Immature natural killer cell (primary cell): ENCODE measurements around the gene NFIA. TPM values are rescaled to one million over a fixed set of nuclear protein-coding genes. Genes with fewer than 3 reads are reported as not detected.
"Not testable (repeated sequence)": the region's sequence is repeated elsewhere in the genome, so short reads cannot be mapped to it uniquely, and the experiment has no call there.

Experiments used
- DNase-seq, 3 donors: peaks; one replicate each; pipeline ENCODE4 v3.0.0; 2022; ENCODE audit warnings: mixed read lengths in 1 of 3
- H3K27ac Mint-ChIP-seq, 6 donors: one replicate each; pipeline ENCODE4 v1.8.0; 2020; ENCODE audit warnings: mixed read lengths in 6 of 6, mild to moderate bottlenecking in 5 of 6, inconsistent platforms in 4 of 6, moderate library complexity in 3 of 6
- H3K27me3 Mint-ChIP-seq, 3 donors: one replicate each; pipeline ENCODE4 v1.8.0; 2020 to 2021; ENCODE audit warnings: low read depth in 3 of 3, mild to moderate bottlenecking in 3 of 3, mixed read lengths in 3 of 3, moderate library complexity in 3 of 3, inconsistent platforms in 1 of 3
- H3K36me3 Mint-ChIP-seq, 3 donors: one replicate each; pipeline ENCODE4 v1.8.0; 2020; ENCODE audit warnings: mixed read lengths in 3 of 3, inconsistent platforms in 2 of 3, mild to moderate bottlenecking in 2 of 3
- H3K4me1 Mint-ChIP-seq, 2 donors: one replicate each; pipeline ENCODE4 v1.8.0; 2020; ENCODE audit warnings: inconsistent platforms in 2 of 2, mild to moderate bottlenecking in 2 of 2, mixed read lengths in 2 of 2, moderate library complexity in 1 of 2
- H3K4me3 Mint-ChIP-seq, 5 donors: one replicate each; pipeline ENCODE4 v1.8.0; 2020; ENCODE audit warnings: mild to moderate bottlenecking in 5 of 5, mixed read lengths in 5 of 5, inconsistent platforms in 3 of 5, moderate library complexity in 3 of 5
- H3K9me3 Mint-ChIP-seq, 6 donors: one replicate each; pipeline ENCODE4 v1.8.0; 2020; ENCODE audit warnings: mild to moderate bottlenecking in 6 of 6, mixed read lengths in 6 of 6, inconsistent platforms in 4 of 6, moderate library complexity in 3 of 6
- polyA plus RNA-seq, 3 donors: library from polyadenylated mRNA; unstranded; fragments of 300-500 nt; fragmentation: Illumina TruSeq; gene quantifications; one replicate each; pipeline ENCODE4 v1.2.3, GENCODE V29; 2021

The NFIA gene
- polyA plus RNA-seq, 3 donors from 2014 or later, result 1.7 to 11.5 (median 3.9) TPM

DNA sequence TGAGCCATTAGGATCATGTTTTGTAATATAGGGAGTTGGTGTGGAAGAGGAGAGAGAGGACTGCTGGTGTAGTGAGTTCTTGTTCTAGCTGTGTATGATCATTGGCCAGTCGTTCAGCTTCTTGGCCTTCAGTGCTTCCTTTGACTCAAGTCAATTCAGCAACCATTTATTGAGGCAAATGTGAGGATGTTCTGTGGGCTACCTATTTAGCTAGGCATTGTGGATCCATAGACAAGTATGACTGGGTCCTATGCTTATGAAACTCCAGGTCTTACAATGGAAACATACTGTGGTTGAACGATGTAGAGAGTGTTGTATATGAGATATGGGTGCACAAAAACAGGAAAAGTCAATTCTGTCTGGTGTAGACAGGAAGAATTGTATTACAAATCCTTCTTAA, 41.7 kb downstream of the NFIA start:
- Mint-ChIP-seq H3K4me3 (no peak overlapping the region), H3K4me1 (no peaks in the 10 kb centered on the region), H3K36me3 (no peaks in the 10 kb centered on the region), H3K9me3 (peaks cover 0 to 2% (median 0%) of the 10 kb centered on the region in 6 donors), H3K27me3 (peaks cover 0 to 2% (median 0%) of the 10 kb centered on the region in 3 donors), H3K27ac (no peak overlapping the region)
- no peak for DNase-seq

DNA sequence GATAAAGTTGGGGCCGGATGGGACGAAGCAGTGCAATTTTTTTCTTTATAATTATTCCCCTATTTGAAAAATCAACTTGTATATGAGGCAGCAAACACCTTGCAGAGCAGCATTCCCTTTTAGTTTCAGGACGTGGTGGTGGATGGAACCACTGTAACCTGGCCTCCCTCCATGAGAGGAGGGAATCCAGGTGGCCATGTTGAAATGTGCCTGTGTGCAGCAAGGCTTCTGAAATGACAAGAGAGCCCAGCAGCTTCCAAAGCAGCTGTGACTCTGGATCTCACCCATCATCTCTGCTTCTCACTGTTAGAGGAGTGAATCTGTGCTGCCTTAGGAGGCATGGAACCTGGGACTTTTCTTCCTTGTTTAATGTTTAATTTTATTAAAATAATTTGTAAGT, 42.3 kb downstream of the NFIA start:
- DNase-seq, result no peak
- no peaks in the 10 kb centered on the region for H3K36me3 Mint-ChIP-seq
- no peak overlapping the region for H3K27ac Mint-ChIP-seq
- peaks cover 0 to 2% (median 0%) of the 10 kb centered on the region in 6 donors for H3K9me3 Mint-ChIP-seq
- H3K27me3 Mint-ChIP-seq, result peaks cover 0 to 2% (median 0%) of the 10 kb centered on the region in 3 donors
- H3K4me1 Mint-ChIP-seq, result no peaks in the 10 kb centered on the region
- H3K4me3 Mint-ChIP-seq, result no peak overlapping the region

DNA sequence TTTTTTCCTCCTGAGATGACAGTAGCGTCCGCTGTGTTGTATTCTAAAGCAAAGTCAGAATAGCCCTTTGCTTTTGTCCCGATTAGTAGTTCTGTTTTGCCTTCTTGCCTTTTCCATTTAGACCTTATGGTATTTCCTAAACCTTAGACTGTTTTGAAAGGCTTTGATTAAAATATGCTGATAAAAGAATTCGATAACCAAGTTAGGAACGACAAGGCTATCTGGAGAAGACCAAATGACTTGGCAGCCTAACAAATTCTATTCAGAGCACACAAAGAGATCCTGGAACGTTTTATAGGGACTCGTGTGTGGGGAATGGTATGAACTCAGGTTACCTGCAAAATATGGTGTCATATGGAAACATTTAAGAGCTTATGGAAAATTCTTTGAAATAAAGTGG, 42.9 kb downstream of the NFIA start:
- no peaks in the 10 kb centered on the region for H3K4me1 Mint-ChIP-seq
- no peaks in the 10 kb centered on the region for H3K36me3 Mint-ChIP-seq
- peaks cover 0 to 2% (median 0%) of the 10 kb centered on the region in 6 donors for H3K9me3 Mint-ChIP-seq
- DNase-seq, result no peak
- peaks cover 0 to 3% (median 2%) of the 10 kb centered on the region in 3 donors for H3K27me3 Mint-ChIP-seq
- no peak overlapping the region for H3K27ac Mint-ChIP-seq
- no peak overlapping the region for H3K4me3 Mint-ChIP-seq

DNA sequence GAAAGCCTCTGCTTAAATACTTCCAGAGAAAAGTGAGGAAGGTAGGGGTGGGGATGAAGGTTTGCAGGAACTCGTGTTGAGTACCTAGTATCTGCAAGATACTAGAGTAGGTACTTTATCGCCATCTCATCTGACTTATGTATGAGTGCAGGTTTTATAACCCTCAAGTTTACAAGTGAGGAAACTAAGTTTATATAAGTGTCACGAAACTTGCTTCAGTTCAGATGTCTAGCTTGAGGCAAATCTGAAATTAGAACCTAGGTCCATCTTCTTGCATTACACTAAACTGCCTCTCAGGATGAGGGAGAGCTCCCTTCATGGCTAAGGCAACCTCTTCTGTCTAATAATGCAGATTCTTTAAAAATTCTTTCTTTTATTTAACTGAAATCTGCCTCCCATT, 43.5 kb downstream of the NFIA start:
- Mint-ChIP-seq H3K36me3 (no peaks in the 10 kb centered on the region), H3K4me1 (no peaks in the 10 kb centered on the region), H3K4me3 (no peak overlapping the region), H3K9me3 (peaks cover 0 to 2% (median 0%) of the 10 kb centered on the region in 6 donors), H3K27ac (no peak overlapping the region), H3K27me3 (peaks cover 0 to 4% (median 2%) of the 10 kb centered on the region in 3 donors)
- no peak for DNase-seq

DNA sequence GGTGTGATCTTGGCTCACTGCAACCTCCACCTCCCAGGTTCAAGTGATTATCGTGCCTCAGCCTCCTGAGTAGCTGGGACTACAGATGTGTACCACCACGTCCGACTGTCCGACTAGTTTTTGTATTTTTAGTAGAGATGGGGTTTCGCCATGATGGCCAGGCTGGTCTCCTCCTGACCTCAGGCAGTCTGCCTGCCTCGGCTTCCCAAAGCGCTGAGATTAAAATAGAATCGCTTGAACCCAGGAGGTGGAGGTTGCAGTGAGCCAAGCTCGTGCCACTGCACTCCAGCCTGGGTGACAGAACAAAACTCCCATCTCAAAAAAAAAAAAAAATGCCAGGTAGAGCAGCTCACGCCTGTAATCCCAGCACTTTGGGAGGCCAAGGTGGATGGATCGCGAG, 44.5 kb downstream of the NFIA start:
- not testable (repeated sequence) for H3K9me3 Mint-ChIP-seq, H3K36me3 Mint-ChIP-seq, H3K27ac Mint-ChIP-seq, H3K4me3 Mint-ChIP-seq, H3K4me1 Mint-ChIP-seq, DNase-seq, H3K27me3 Mint-ChIP-seq

DNA sequence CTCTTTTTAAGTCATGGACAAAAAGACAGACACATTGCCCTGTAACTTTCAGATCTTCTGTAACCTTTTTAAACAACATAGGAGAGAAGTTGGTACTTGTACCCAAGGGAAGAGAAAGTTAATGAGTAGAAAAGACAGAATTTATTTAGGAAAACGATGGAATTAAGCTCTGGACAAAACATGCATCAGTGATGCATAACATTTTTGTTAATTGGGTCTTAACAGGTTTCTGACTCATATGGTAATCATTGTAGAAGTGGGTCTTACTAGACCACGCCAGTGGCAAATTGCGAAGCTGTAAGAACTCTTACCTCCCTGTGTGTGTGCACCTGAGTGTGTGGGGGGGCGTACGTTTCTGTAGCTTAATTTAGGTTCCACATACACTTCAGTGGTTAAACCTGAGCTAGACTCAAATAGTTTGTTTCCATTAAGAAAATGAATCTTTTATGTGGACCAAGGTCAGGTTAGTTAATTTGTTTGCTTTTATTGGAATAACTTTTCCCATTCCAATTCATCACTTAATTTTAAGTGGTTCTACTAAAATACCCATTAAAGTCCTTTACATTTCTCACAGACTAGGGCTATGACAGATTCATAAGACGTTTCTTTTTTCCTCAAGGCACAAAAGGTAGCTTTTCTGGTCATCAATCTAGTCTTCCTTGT, 48.1 kb downstream of the NFIA start:
- H3K4me3 Mint-ChIP-seq, result no peak overlapping the region
- H3K27ac Mint-ChIP-seq, result no peak overlapping the region
- no peak for DNase-seq
- peaks cover 3 to 4% (median 3%) of the 10 kb centered on the region in 3 donors for H3K27me3 Mint-ChIP-seq
- H3K36me3 Mint-ChIP-seq, result no peaks in the 10 kb centered on the region
- no peaks in the 10 kb centered on the region for H3K9me3 Mint-ChIP-seq
- no peaks in the 10 kb centered on the region for H3K4me1 Mint-ChIP-seq

DNA sequence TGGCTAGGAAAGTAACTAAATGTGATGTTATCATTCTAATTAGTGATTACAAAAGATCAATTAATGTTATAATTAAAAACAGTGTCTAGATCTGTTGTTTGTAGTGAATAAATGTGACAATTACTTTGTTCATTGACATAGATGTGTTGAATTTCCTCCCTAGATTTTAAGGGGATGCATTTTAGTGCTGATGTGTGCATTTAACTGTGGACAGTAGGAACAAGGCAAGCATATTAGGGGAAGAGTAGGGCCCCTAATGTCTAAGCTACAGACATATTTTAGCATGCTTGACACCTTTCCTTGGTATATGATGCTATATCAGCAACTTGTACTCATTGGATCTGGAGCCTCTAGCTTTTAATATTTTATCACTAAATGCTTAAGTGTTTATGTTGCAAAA, 48.9 kb downstream of the NFIA start:
- H3K4me1 Mint-ChIP-seq, result no peaks in the 10 kb centered on the region
- H3K27ac Mint-ChIP-seq, result no peak overlapping the region
- H3K4me3 Mint-ChIP-seq, result no peak overlapping the region
- H3K9me3 Mint-ChIP-seq, result no peaks in the 10 kb centered on the region
- DNase-seq, result no peak
- H3K36me3 Mint-ChIP-seq, result no peaks in the 10 kb centered on the region
- H3K27me3 Mint-ChIP-seq, result peaks cover 3 to 6% (median 4%) of the 10 kb centered on the region in 3 donors

DNA sequence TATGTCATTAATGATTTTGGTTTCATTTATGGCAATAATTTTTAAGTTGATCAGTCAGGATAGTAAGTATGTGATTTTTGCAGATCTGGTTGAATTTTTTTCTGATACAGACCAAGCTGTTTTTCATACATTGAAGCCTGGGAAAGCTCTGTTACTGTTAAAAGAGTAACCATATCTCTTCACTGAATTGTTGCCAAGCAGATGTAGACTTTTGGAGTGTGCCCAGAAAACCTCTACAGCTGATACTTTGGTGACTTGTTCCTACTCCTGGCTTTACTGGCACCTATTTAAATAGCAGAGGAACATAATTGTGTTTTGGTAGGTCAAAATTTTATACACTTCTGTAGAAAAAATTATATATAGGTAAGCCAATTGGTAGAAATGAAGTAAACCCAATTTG, 49.4 kb downstream of the NFIA start:
- no peak for DNase-seq
- no peak overlapping the region for H3K4me3 Mint-ChIP-seq
- peaks cover 3 to 6% (median 4%) of the 10 kb centered on the region in 3 donors for H3K27me3 Mint-ChIP-seq
- H3K4me1 Mint-ChIP-seq, result no peaks in the 10 kb centered on the region
- H3K9me3 Mint-ChIP-seq, result no peaks in the 10 kb centered on the region
- no peak overlapping the region for H3K27ac Mint-ChIP-seq
- H3K36me3 Mint-ChIP-seq, result no peaks in the 10 kb centered on the region

DNA sequence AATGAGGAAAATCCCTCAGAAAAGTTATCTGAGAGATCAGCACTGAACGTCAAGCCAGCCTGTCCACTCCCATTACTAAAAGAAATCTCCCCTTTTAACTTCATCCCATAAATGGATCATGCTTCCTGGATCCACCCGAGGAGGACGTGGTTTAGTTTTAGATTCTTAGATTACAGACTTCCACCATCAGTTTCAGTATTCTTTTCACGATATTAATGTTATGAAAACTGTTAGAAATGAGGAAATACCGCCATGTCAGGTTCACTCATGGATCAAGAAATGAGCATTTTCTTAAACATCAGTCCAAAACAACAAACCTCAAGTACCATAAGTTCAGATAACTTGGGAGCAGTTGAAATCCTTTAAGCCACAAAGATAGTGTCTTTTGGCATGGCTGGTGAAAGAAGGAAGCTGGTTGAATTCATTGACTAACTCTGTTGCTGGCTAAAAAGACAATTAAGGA, 49.8 kb downstream of the NFIA start:
- H3K36me3 Mint-ChIP-seq, result no peaks in the 10 kb centered on the region
- DNase-seq, result no peak
- no peaks in the 10 kb centered on the region for H3K4me1 Mint-ChIP-seq
- H3K4me3 Mint-ChIP-seq, result no peak overlapping the region
- no peak overlapping the region for H3K27ac Mint-ChIP-seq
- peaks cover 3 to 10% (median 8%) of the 10 kb centered on the region in 3 donors for H3K27me3 Mint-ChIP-seq
- no peaks in the 10 kb centered on the region for H3K9me3 Mint-ChIP-seq

DNA sequence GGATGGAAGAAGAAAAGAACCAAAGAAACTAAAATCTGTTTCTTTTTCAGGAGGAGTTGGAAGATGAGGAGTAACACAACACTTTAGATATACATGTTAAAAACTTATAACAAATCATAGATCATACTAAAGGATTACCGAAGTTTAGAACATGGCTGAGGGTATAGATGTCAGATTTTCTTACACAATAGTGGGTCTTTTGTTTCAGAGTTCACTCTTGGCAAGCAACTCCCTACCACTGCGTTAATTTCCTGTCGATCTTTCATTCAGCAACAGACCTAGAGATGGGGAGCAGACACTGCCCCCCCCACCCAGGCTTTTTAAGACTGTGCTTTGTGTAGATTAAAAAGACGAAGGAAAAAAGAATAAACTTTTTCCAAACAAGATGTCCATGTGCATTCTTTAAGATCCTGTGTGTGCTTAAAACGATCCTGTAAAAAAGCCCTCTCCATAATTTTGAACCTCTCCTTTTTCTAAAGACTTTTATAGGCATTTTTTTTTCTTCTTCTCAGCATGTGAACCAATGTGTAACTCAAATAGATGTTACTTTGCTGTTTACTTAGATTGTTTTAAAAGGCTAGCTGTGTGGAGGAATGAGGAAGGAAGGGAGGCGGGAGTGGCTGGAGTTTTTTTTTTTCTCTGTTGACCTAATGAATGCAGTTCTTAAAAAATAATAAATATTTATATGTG, 50.4 kb downstream of the NFIA start:
- no peak for DNase-seq
- H3K27me3 Mint-ChIP-seq, result peaks cover 6 to 13% (median 8%) of the 10 kb centered on the region in 3 donors
- H3K9me3 Mint-ChIP-seq, result no peaks in the 10 kb centered on the region
- no peak overlapping the region for H3K27ac Mint-ChIP-seq
- H3K36me3 Mint-ChIP-seq, result no peaks in the 10 kb centered on the region
- no peak overlapping the region for H3K4me3 Mint-ChIP-seq
- no peaks in the 10 kb centered on the region for H3K4me1 Mint-ChIP-seq

DNA sequence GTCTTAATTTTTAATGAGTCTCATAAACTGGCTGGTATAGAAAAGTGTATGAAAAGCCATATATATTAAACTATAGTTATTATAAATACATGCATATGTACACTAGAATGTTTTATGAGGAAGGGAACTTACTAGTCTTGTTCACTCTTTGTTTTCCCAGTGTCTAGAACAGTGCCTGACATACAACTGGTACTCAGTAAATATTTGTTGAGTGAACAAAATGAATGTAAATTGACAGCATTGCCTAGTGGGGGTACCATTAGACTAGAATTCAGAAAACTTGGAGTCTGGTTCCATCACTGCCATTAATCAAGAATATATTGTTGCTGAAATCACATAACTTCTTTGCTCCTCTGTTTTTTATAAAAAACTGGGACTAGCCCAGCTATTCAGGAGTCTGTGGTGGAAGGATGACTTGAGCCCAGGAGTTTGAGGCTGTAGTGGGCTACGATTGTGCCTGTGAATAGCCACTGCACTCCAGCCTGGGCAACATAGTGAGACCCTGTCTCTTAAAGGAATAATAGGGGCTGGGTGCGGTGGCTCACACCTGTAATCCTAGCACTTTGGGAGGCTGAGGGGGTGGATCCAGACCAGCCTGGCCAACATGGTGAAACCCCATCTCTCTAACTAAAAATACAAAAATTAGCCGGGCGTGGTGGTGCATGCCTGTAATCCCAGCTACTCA, 51.1 kb downstream of the NFIA start:
- no peak overlapping the region for H3K27ac Mint-ChIP-seq

DNA sequence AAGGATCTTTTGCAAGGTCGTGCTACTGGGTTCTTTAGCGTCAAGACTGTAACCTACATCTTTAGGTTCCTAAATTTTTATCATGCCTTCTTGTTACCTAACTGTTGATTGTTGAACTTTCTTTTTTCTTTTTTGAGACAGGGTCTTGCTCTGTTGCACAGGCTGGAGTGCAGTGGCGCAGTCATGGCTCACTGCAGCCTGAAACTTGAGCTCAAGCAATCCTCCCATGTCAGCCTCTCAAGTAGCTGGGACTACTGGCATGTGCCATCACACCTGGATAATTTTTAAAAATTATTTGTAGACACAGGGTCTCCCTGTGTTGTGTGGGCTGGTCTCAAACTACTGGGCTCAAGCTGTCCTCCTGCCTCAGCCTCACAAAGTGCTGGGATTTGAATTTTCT, 52.9 kb downstream of the NFIA start:
- Mint-ChIP-seq H3K4me3 (no peak overlapping the region), H3K36me3 (no peaks in the 10 kb centered on the region), H3K9me3 (no peaks in the 10 kb centered on the region), H3K27ac (no peak overlapping the region), H3K27me3 (peaks cover 11 to 18% (median 14%) of the 10 kb centered on the region in 3 donors), H3K4me1 (peaks cover 2 to 11% of the 10 kb centered on the region in 2 donors)
- DNase-seq, result no peak

More for the DNA sequence above, 51.1 kb downstream of the NFIA start:
- Mint-ChIP-seq H3K4me1 (no peaks in the 10 kb centered on the region), H3K36me3 (no peaks in the 10 kb centered on the region), H3K27me3 (peaks cover 10 to 13% (median 11%) of the 10 kb centered on the region in 3 donors), H3K9me3 (no peaks in the 10 kb centered on the region), H3K4me3 (no peak overlapping the region)
- no peak for DNase-seq

DNA sequence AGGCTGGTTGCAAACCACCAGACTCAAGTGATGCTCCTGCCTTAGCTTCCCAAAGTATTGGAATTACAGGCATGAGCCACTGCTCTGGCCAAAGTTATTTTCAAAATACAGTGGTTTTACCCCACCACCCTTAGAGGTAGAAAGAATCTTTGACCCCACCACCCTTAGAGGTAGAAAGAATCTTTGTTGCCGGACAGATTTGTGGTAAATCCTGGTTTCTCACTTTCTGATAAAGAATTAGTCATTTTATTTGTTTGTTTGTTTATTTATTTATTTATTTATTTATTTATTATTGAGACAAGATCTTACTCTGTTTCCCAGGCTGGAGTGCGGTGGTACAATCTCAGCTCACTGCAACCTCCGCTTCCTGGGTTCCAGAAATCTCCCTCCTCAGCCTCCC, 55.9 kb downstream of the NFIA start:
- Mint-ChIP-seq H3K4me1 (peaks cover 11 to 22% of the 10 kb centered on the region in 2 donors), H3K36me3 (no peaks in the 10 kb centered on the region), H3K27ac (no peak overlapping the region), H3K4me3 (no peak overlapping the region), H3K9me3 (no peaks in the 10 kb centered on the region), H3K27me3 (peaks cover 19 to 29% (median 27%) of the 10 kb centered on the region in 3 donors)
- DNase-seq, result no peak
